ENCODE measurements around the gene C19orf25. TPM values are rescaled to one million over a fixed set of nuclear protein-coding genes. Genes with fewer than 3 reads are reported as not detected.

The C19orf25 gene
- total and polyA plus RNA-seq, 11 donors = 9.4 to 29.2 (median 16.0) TPM

- Histone ChIP-seq H3K9me3 (peaks cover 0 to 6% (median 0%) of the 10 kb centered on the region in 12 donors), H3K36me3 (peaks cover 0 to 10% (median 3%) of the 10 kb centered on the region in 9 donors), H3K27me3 (peaks cover 0 to 35% (median 5%) of the 10 kb centered on the region in 9 donors), H3K27ac (peak overlapping the region in 2 of 12 donors; percentile 24 to 26), H3K4me3 (no peak overlapping the region), H3K4me1 (peaks cover 0 to 59% (median 15%) of the 10 kb centered on the region in 12 donors)
- ATAC-seq (no peak), DNase-seq (no peak)
- WGBS, 4 donors = 47 to 65% (median 52%) methylated on average over 15 to 25 of the region's 25 CpGs
- TF ChIP-seq POLR2A (IDR thresholded peaks at IDR 0.05) (no peak), CTCF (IDR thresholded peaks at IDR 0.05) (no peak)
- intact Hi-C loops (cut with DNase I) = loop anchor here in 2 of 10 donors (5.0 to 10.0 kb wide), 2 partner anchors 63 to 236 kb away; partner anchors contain the start of gene FAM174C (in 1 of the 2)
Observed at GRCh38 chr19:1510442-1510806, 31.4 kb upstream of the C19orf25 start.

GRCh38 chr19:1509602-1510441, 30.8 kb upstream of the C19orf25 start:
- TF ChIP-seq POLR2A (IDR thresholded peaks at IDR 0.05) = no peak
- no peak for TF ChIP-seq CTCF (IDR thresholded peaks at IDR 0.05)
- 49 to 66% (median 52%) methylated on average over 11 of the region's 11 CpGs for WGBS, 4 donors
- peaks cover 0 to 6% (median 0%) of the 10 kb centered on the region in 12 donors for H3K9me3 ChIP-seq
- intact Hi-C loops (cut with DNase I) = loop anchor here in 2 of 10 donors (5.0 to 10.0 kb wide), 2 partner anchors 63 to 235 kb away; partner anchors contain the start of gene FAM174C (in 1 of the 2)
- H3K27me3 ChIP-seq = peaks cover 0 to 32% (median 5%) of the 10 kb centered on the region in 9 donors
- no peak for DNase-seq
- peak overlapping the region in 3 of 12 donors; percentile 24 to 26 (median 24) for H3K27ac ChIP-seq
- no peak for ATAC-seq
- H3K4me1 ChIP-seq = peaks cover 0 to 59% (median 15%) of the 10 kb centered on the region in 12 donors
- H3K36me3 ChIP-seq = peaks cover 0 to 13% (median 5%) of the 10 kb centered on the region in 9 donors
- no peak overlapping the region for H3K4me3 ChIP-seq

- TF ChIP-seq CTCF (IDR thresholded peaks at IDR 0.05) (no peak), POLR2A (IDR thresholded peaks at IDR 0.05) (no peak)
- Histone ChIP-seq H3K36me3 (peaks cover 0 to 13% (median 5%) of the 10 kb centered on the region in 9 donors), H3K4me1 (peaks cover 0 to 60% (median 16%) of the 10 kb centered on the region in 12 donors), H3K4me3 (peak overlapping the region in 9 of 12 donors; percentile 4 to 59 (median 45)), H3K27me3 (peaks cover 0 to 26% (median 4%) of the 10 kb centered on the region in 9 donors), H3K9me3 (peaks cover 0 to 6% (median 0%) of the 10 kb centered on the region in 12 donors), H3K27ac (peak overlapping the region in 8 of 12 donors; percentile 1 to 90 (median 88))
- ATAC-seq = no peak
- 40 to 43% (median 42%) methylated on average over 8 to 12 of the region's 12 CpGs for WGBS, 4 donors
- intact Hi-C loops (cut with DNase I) = no loop called here
- no peak for DNase-seq
Observed at GRCh38 chr19:1508507-1508856, 29.5 kb upstream of the C19orf25 start.

Data from heart left ventricle (tissue), 16 donors.